ENCODE data around the gene TMEM82.
"Not testable (repeated sequence)": the region's sequence is repeated elsewhere in the genome, so short reads cannot be mapped to it uniquely, and the experiment has no call there.

The TMEM82 gene

GRCh38 chr1:15742339-15742801 is at the start of gene TMEM82:
Gene TMEM82 (plus strand): TSS chr1:15742499. CDS start chr1:15742560, 61 bp downstream.
- in situ Hi-C loops (cut with MboI; ENCODE audit: low sequenced_read_pairs), result no loop called here

GRCh38 chr1:15693371-15693770 is 48.9 kb upstream of the TMEM82 start:
- in situ Hi-C loops (cut with MboI; ENCODE audit: low sequenced_read_pairs), result no loop called here

GRCh38 chr1:15696956-15697521 is 45.3 kb upstream of the TMEM82 start:
- in situ Hi-C loops (cut with MboI; ENCODE audit: low sequenced_read_pairs), result no loop called here

- in situ Hi-C loops (cut with MboI; ENCODE audit: low sequenced_read_pairs), result no loop called here
These were observed 44.1 kb upstream of the TMEM82 start for GRCh38 chr1:15698201-15698600.

- in situ Hi-C loops (cut with MboI; ENCODE audit: low sequenced_read_pairs), result not testable (repeated sequence)
These were observed 43.0 kb upstream of the TMEM82 start for GRCh38 chr1:15699321-15699720.

- in situ Hi-C loops (cut with MboI; ENCODE audit: low sequenced_read_pairs), result no loop called here
These were observed 41.8 kb upstream of the TMEM82 start for GRCh38 chr1:15700508-15700907.

GRCh38 chr1:15701784-15702183 is 40.5 kb upstream of the TMEM82 start:
- in situ Hi-C loops (cut with MboI; ENCODE audit: low sequenced_read_pairs), result no loop called here

- in situ Hi-C loops (cut with MboI; ENCODE audit: low sequenced_read_pairs), result no loop called here
These were observed 39.4 kb upstream of the TMEM82 start for GRCh38 chr1:15702722-15703550.

GRCh38 chr1:15703562-15703961 is 38.7 kb upstream of the TMEM82 start:
- in situ Hi-C loops (cut with MboI; ENCODE audit: low sequenced_read_pairs), result no loop called here

GRCh38 chr1:15704526-15705183 is 37.6 kb upstream of the TMEM82 start:
- in situ Hi-C loops (cut with MboI; ENCODE audit: low sequenced_read_pairs), result no loop called here

GRCh38 chr1:15705184-15705566 is 37.1 kb upstream of the TMEM82 start:
- in situ Hi-C loops (cut with MboI; ENCODE audit: low sequenced_read_pairs), result no loop called here

GRCh38 chr1:15706751-15707150 is 35.5 kb upstream of the TMEM82 start:
- in situ Hi-C loops (cut with MboI; ENCODE audit: low sequenced_read_pairs), result no loop called here

- in situ Hi-C loops (cut with MboI; ENCODE audit: low sequenced_read_pairs), result no loop called here
These were observed 34.9 kb upstream of the TMEM82 start for GRCh38 chr1:15707239-15707925.

- in situ Hi-C loops (cut with MboI; ENCODE audit: low sequenced_read_pairs), result no loop called here
These were observed 33.7 kb upstream of the TMEM82 start for GRCh38 chr1:15708486-15709137.

- in situ Hi-C loops (cut with MboI; ENCODE audit: low sequenced_read_pairs), result no loop called here
These were observed 33.1 kb upstream of the TMEM82 start for GRCh38 chr1:15709226-15709625.

- in situ Hi-C loops (cut with MboI; ENCODE audit: low sequenced_read_pairs), result no loop called here
These were observed 30.1 kb upstream of the TMEM82 start for GRCh38 chr1:15712168-15712567.

GRCh38 chr1:15714406-15715136 is 27.7 kb upstream of the TMEM82 start:
- in situ Hi-C loops (cut with MboI; ENCODE audit: low sequenced_read_pairs), result no loop called here

GRCh38 chr1:15717418-15718125 is 24.7 kb upstream of the TMEM82 start:
- in situ Hi-C loops (cut with MboI; ENCODE audit: low sequenced_read_pairs), result no loop called here

- in situ Hi-C loops (cut with MboI; ENCODE audit: low sequenced_read_pairs), result no loop called here
These were observed 24.1 kb upstream of the TMEM82 start for GRCh38 chr1:15718199-15718601.
